ENCODE data around the gene KDM4C. TPM values are rescaled to one million over a fixed set of nuclear protein-coding genes. Genes with fewer than 3 reads are reported as not detected.

KDM4C gene
- polyA plus RNA-seq, 1 experiment = 12.1 TPM

GRCh38 chr9:7132605-7133004 is 374.8 kb downstream of the KDM4C start:
- ChIA-PET CTCF (no interaction called here), POLR2A (no interaction called here)
- no peak for DNase-seq (ENCODE audit: low read depth, low spot score)
- TF ChIP-seq CTCF (IDR thresholded peaks at IDR 0.05; ENCODE audit: low read depth, low read length) = no peak
- Histone ChIP-seq H3K27ac (ENCODE audit: low read depth, low read length) (no peak overlapping the region), H3K4me3 (ENCODE audit: low read depth, low read length) (no peak overlapping the region), H3K27me3 (ENCODE audit: control insufficient read depth, insufficient read depth, low read length) (no peaks in the 10 kb centered on the region), H3K9me3 (ENCODE audit: control insufficient read depth, insufficient read depth, low read length) (no peaks in the 10 kb centered on the region)

- ChIA-PET POLR2A (no interaction called here), CTCF (no interaction called here)
- TF ChIP-seq CTCF (IDR thresholded peaks at IDR 0.05; ENCODE audit: low read depth, low read length) = 0 out of 2 replicates have a peak, but pooled peaks have one; percentile 12
- no peaks in the 10 kb centered on the region for H3K9me3 ChIP-seq (ENCODE audit: control insufficient read depth, insufficient read depth, low read length)
- no peak for DNase-seq (ENCODE audit: low read depth, low spot score)
- no peaks in the 10 kb centered on the region for H3K27me3 ChIP-seq (ENCODE audit: control insufficient read depth, insufficient read depth, low read length)
- H3K4me3 ChIP-seq (ENCODE audit: low read depth, low read length) = no peak overlapping the region
- H3K27ac ChIP-seq (ENCODE audit: low read depth, low read length) = no peak overlapping the region
These were observed 378.0 kb downstream of the KDM4C start for GRCh38 chr9:7135735-7136134.

- no peak overlapping the region for H3K27ac ChIP-seq (ENCODE audit: low read depth, low read length)
- TF ChIP-seq CTCF (IDR thresholded peaks at IDR 0.05; ENCODE audit: low read depth, low read length) = no peak
- no peaks in the 10 kb centered on the region for H3K27me3 ChIP-seq (ENCODE audit: control insufficient read depth, insufficient read depth, low read length)
- CTCF ChIA-PET = no interaction called here
- no peak overlapping the region for H3K4me3 ChIP-seq (ENCODE audit: low read depth, low read length)
- POLR2A ChIA-PET = no interaction called here
- DNase-seq (ENCODE audit: low read depth, low spot score) = no peak
- no peaks in the 10 kb centered on the region for H3K9me3 ChIP-seq (ENCODE audit: control insufficient read depth, insufficient read depth, low read length)
These were observed 379.3 kb downstream of the KDM4C start for GRCh38 chr9:7137040-7137439.

GRCh38 chr9:7137571-7137970 is 379.8 kb downstream of the KDM4C start:
- no peaks in the 10 kb centered on the region for H3K9me3 ChIP-seq (ENCODE audit: control insufficient read depth, insufficient read depth, low read length)
- POLR2A ChIA-PET = no interaction called here

GRCh38 chr9:7139886-7140285 is 382.1 kb downstream of the KDM4C start:
- no peaks in the 10 kb centered on the region for H3K27me3 ChIP-seq (ENCODE audit: control insufficient read depth, insufficient read depth, low read length)
- ChIA-PET POLR2A (no interaction called here), CTCF (no interaction called here)
- TF ChIP-seq CTCF (IDR thresholded peaks at IDR 0.05; ENCODE audit: low read depth, low read length) = no peak
- no peak overlapping the region for H3K4me3 ChIP-seq (ENCODE audit: low read depth, low read length)
- DNase-seq (ENCODE audit: low read depth, low spot score) = no peak
- no peak overlapping the region for H3K27ac ChIP-seq (ENCODE audit: low read depth, low read length)
- no peaks in the 10 kb centered on the region for H3K9me3 ChIP-seq (ENCODE audit: control insufficient read depth, insufficient read depth, low read length)

More at GRCh38 chr9:7137571-7137970, 379.8 kb downstream of the KDM4C start:
- no peaks in the 10 kb centered on the region for H3K27me3 ChIP-seq (ENCODE audit: control insufficient read depth, insufficient read depth, low read length)
- CTCF ChIA-PET = no interaction called here
- DNase-seq (ENCODE audit: low read depth, low spot score) = no peak
- no peak for TF ChIP-seq CTCF (IDR thresholded peaks at IDR 0.05; ENCODE audit: low read depth, low read length)
- H3K4me3 ChIP-seq (ENCODE audit: low read depth, low read length) = no peak overlapping the region
- no peak overlapping the region for H3K27ac ChIP-seq (ENCODE audit: low read depth, low read length)
